Nephron progenitor cell (in vitro differentiated cells): Measurements from ENCODE around the gene KRTAP5-4.

Experiments
- DNase-seq: peaks from one replicate; pipeline ENCODE4 v3.0.0; 2021
- H3K27ac Mint-ChIP-seq: 2 replicates; pipeline ENCODE4 v1.8.0; 2021; ENCODE audit warnings: mild to moderate bottlenecking, moderate library complexity, mixed read lengths
- H3K27me3 Mint-ChIP-seq: 2 replicates; pipeline ENCODE4 v1.8.0; 2021; ENCODE audit warnings: mild to moderate bottlenecking, low read depth, mixed read lengths; ENCODE audit not compliant: poor library complexity
- H3K36me3 Mint-ChIP-seq: 2 replicates; pipeline ENCODE4 v1.8.0; 2021; ENCODE audit warnings: low read depth, mixed read lengths
- H3K4me1 Mint-ChIP-seq: 2 replicates; pipeline ENCODE4 v1.8.0; 2021; ENCODE audit warnings: mixed read lengths
- H3K4me3 Mint-ChIP-seq: 2 replicates; pipeline ENCODE4 v1.8.0; 2021; ENCODE audit warnings: mild to moderate bottlenecking, moderate library complexity, mixed read lengths
- H3K9me3 Mint-ChIP-seq: 2 replicates; pipeline ENCODE4 v1.8.0; 2021; ENCODE audit warnings: mild to moderate bottlenecking, moderate library complexity, mixed read lengths
- CTCF ChIP-seq: fragments of 200-600 bp; sonication (generic); IDR thresholded peaks from 2 replicates; pipeline ENCODE4 v1.5.0; 2021; ENCODE audit warnings: antibody characterized with exemption

KRTAP5-4 gene

GRCh38 chr11:1653541-1654387 is 31.8 kb upstream of the KRTAP5-4 start:
- no peak for TF ChIP-seq CTCF

GRCh38 chr11:1652771-1653540 is 31.0 kb upstream of the KRTAP5-4 start:
- Mint-ChIP-seq H3K4me3 (no peak overlapping the region), H3K4me1 (peaks cover 22% of the 10 kb centered on the region), H3K27ac (no peak overlapping the region), H3K27me3 (peaks cover 24% of the 10 kb centered on the region), H3K36me3 (no peaks in the 10 kb centered on the region), H3K9me3 (no peaks in the 10 kb centered on the region)
- DNase-seq, result peak; percentile 93
- TF ChIP-seq CTCF, result peak; percentile 96

More at GRCh38 chr11:1653541-1654387, 31.8 kb upstream of the KRTAP5-4 start:
- Mint-ChIP-seq H3K9me3 (no peaks in the 10 kb centered on the region), H3K27ac (no peak overlapping the region), H3K36me3 (no peaks in the 10 kb centered on the region), H3K27me3 (peaks cover 20% of the 10 kb centered on the region), H3K4me1 (peaks cover 22% of the 10 kb centered on the region), H3K4me3 (no peak overlapping the region)
- DNase-seq, result no peak

- peaks cover 24% of the 10 kb centered on the region for H3K27me3 Mint-ChIP-seq
- no peak overlapping the region for H3K27ac Mint-ChIP-seq
- no peaks in the 10 kb centered on the region for H3K9me3 Mint-ChIP-seq
Observed at GRCh38 chr11:1652442-1652770, 30.5 kb upstream of the KRTAP5-4 start.

GRCh38 chr11:1652026-1652425 is 30.1 kb upstream of the KRTAP5-4 start:
- Mint-ChIP-seq H3K36me3 (no peaks in the 10 kb centered on the region), H3K9me3 (no peaks in the 10 kb centered on the region), H3K4me3 (no peak overlapping the region), H3K4me1 (peaks cover 22% of the 10 kb centered on the region), H3K27ac (no peak overlapping the region), H3K27me3 (peaks cover 22% of the 10 kb centered on the region)
- DNase-seq, result no peak
- TF ChIP-seq CTCF, result no peak

More at GRCh38 chr11:1652442-1652770, 30.5 kb upstream of the KRTAP5-4 start:
- no peaks in the 10 kb centered on the region for H3K36me3 Mint-ChIP-seq
- TF ChIP-seq CTCF, result no peak
- H3K4me1 Mint-ChIP-seq, result peaks cover 22% of the 10 kb centered on the region
- no peak overlapping the region for H3K4me3 Mint-ChIP-seq
- no peak for DNase-seq

- DNase-seq, result no peak
- Mint-ChIP-seq H3K9me3 (no peaks in the 10 kb centered on the region), H3K27me3 (peaks cover 19% of the 10 kb centered on the region), H3K27ac (no peak overlapping the region), H3K4me1 (peaks cover 22% of the 10 kb centered on the region), H3K36me3 (no peaks in the 10 kb centered on the region), H3K4me3 (no peak overlapping the region)
- no peak for TF ChIP-seq CTCF
Observed at GRCh38 chr11:1651411-1651980, 29.6 kb upstream of the KRTAP5-4 start.
